Ureter (tissue), 1 donor: ENCODE data around the gene CAMSAP1. TPM values are rescaled to one million over a fixed set of nuclear protein-coding genes. Genes with fewer than 3 reads are reported as not detected.

Experiments used
- DNase-seq: peaks from one replicate; pipeline ENCODE4 v3.0.0-alpha.2; 2020; ENCODE audit warnings: low spot score
- total RNA-seq: library from RNA; stranded (reverse); gene quantifications from one replicate; pipeline ENCODE4 v1.2.4, GENCODE V29; 2023
- donor health status: DM: yes; HTN: yes; CAD: no.

The CAMSAP1 gene
- total RNA-seq, 1 donor from 2014 or later: 35.8 TPM

DNA sequence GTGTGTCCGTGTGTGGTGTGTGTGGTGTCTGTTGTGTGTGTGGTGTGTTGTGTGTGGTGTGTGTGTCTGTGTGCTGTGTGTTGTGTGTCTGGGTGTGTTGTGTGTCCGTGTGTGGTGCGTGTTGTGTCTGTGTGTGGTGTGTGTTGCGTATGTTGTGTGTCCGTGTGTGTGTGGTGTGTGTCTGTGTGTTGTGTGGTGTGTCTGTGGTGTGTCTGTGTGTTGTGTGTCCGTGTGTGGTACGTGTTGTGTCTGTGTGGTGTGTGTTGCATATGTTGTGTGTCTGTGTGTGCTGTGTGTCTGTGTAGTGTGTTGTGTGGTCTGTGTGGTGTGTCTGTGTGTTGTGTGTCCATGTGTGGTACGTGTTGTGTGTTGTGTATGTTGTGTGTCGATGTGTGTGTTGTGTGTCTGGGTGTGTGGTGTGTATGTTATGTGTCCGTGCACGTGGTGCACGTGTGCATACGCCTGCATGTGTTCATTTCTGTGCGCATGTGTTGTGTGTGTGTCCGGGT lies 133.1 kb downstream of the CAMSAP1 start:
- DNase-seq: no peak

DNA sequence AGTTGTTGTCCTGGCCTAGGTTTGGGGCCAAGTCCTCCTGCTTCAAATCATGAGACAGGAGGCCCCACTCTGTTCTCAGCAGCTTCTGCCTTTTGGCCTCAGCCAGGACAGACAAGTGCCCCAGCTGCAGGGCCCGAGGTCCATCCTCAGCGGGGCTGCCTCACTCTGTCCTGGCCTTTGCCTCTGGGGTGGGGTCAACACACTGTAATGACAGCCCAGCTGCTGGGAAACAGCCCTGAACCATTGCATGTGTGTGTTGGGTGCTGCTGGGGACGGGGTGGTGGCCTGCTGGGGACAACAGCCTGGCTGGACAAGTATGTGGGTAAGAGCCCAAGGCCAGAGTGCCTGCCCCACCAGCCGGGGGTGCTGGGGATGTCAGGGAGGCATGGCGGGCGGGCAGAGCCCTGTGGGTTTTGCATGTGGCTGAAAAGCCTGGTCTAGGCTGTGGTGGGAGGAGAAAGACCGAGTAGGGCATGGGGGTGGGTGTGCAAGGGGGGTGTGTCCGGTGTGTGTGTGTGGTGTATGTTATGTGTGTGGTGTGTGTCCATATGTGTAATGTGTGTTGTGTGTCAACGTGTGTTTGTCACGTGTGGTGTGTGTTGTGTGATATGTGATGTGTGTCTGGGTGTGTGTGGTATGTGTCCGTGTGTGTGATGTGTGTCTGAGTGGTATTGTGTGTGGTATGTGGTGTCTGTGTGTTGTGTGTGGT lies 133.7 kb downstream of the CAMSAP1 start:
- DNase-seq: no peak

DNA sequence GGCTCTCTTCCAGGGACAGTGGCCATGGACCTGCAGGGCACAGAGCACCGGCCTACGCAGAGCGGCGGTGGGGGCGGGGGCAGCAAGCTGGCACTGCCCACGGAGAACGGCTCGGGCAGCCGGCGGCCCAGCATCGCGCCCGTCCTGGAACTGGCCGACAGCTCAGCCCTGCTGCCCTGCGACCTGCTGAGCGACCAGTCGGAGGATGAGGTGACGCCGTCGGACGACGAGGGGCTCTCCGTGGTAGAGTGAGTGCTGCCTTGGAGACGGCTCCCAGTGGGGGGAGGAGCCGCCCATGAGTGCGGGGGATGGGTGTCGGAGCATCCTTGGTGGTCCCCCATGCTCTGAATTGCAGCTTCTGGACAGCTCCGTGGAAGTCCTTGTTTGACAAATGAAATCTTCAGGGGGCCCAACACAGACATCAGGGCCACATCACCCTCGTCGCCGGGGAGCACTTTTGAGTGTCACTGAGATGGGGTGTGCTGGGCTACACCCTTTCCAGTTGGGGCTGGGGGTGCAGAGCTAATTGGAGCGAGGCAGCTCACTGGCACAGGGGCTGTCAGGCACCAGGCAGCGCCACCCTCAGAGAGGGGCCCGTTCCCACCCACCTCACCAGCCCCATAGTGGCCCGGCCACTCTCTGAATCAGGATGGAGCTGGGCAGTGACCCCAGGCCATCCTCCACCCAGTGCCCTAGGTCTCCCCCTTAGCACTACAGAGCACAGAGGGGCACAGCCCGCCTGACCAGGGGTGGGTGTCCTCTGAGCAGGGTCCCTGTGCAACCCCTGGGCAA lies 134.4 kb downstream of the CAMSAP1 start:
- no peak for DNase-seq

DNA sequence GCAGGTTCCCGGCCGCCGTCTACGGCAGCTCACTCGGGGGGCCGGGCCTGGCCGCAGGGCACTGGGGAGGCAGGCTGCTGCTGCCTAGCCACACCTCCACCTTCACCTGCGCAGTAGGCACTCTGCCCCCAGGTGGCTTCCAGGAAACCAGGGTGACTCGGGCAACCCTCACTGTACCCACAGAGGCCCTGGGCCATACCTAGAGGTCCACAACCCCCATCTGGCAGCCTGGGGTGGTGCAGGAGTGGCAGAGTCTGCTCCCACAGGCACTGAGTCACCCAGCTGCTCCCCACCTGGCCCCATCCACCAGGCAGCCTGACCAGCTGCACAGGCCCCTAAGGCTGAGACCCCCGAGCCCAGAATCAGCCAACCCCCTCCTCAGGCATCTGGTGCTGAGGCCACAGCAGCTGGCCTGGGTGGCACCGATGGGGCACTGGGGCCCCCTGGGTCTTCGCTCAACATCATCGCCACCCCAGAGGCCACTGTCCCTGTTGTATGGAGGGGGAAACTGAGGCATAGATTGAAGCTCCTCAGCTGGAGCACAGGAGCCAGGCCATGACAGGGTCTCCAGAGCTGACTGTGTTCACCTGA lies 135.2 kb downstream of the CAMSAP1 start:
- no peak for DNase-seq

DNA sequence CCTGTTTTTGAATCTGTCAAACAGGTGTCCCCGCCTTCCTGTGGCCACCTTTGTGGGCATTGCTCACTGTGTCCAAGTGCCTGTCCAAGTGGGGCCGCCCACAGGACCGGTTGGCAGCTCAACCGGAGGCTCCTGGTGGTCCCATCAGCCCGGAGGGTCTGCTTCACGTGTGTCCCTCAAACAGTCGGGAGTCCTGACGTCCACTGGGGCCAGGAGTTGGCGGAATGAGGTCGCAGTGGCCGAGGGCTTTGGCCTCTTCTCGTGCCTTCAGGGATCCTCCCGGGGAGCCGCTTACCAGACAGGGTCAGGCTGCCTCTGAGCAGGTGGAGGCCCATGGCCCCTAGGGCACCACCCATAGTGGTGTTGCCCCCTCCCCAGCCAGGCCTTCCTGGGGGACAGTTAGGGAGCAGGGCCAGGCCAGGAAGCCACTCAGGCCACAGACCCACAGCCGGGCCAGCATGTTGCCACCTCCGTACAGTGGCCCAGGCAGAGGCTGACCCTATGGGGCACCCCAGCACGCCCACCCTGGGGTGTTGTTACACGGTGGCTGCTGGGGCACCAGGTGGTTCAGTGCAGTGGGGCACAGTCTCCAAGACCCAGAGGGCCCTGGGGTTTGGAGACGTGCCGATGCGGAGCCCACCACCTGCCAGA lies 135.8 kb downstream of the CAMSAP1 start:
- DNase-seq: no peak

DNA sequence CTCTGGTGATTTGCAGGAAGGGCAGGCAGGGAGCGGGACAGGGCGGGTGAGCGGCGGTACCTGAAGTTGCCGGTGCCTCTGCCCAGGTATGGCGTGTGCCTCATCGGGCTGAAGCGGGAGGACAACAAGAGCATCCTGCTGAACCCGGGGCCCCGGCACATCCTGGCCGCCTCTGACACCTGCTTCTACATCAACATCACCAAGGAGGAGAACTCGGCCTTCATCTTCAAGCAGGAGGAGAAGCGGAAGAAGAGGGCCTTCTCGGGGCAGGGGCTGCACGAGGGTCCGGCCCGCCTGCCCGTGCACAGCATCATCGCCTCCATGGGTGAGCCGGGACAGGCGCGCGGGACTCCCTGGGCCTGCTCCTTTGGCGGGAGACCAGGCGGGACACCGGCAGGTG lies 136.6 kb downstream of the CAMSAP1 start:
- DNase-seq: no peak

DNA sequence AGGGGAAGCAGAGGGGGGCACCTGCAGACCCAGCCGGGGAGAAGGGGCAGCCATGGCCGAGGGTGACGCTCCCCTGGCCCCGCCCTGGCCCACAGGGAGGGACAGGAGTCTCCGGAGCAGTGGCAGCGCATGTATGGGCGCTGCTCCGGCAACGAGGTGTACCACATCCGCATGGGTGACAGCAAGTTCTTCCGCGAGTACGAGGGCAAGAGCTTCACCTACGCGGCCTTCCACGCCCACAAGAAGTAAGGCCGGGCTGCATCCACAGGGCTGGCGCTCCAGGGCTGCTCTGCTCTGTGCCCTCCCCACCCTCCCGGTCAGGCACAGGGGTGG lies 137.2 kb downstream of the CAMSAP1 start:
- DNase-seq: no peak

DNA sequence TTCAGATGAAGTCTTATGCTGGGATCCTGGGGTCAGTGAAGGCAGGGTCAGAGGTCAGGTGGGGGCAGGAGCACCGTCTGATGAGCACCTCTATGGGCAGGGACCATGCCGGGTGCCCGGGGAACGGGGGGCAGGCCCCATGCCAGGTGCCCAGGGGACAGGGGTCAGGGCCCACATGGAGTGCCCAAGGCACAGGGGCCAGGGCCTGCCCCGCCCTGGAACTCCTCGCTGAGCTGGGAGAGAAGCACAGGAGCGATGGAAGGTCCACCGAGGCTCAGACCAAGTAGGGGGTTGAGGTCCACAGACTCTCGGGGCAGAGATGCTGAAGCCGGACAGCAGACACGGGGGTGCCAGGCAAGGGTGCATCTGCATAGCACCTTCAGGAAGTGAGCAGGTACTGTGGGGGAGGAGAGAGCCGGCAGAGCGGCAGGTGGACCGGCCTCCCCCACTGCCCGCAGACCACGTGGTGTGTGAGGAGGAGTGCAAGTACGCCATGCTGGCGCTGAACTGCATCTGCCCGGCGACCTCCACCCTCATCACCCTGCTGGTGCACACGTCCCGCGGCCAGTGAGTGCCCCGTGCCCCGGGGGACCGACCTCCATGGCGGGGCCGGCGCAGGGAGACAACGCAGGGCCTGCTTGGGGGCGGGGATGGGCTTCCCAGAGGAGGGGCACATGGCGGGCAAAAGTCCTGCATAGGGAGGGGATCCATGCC lies 137.7 kb downstream of the CAMSAP1 start:
- DNase-seq: no peak

DNA sequence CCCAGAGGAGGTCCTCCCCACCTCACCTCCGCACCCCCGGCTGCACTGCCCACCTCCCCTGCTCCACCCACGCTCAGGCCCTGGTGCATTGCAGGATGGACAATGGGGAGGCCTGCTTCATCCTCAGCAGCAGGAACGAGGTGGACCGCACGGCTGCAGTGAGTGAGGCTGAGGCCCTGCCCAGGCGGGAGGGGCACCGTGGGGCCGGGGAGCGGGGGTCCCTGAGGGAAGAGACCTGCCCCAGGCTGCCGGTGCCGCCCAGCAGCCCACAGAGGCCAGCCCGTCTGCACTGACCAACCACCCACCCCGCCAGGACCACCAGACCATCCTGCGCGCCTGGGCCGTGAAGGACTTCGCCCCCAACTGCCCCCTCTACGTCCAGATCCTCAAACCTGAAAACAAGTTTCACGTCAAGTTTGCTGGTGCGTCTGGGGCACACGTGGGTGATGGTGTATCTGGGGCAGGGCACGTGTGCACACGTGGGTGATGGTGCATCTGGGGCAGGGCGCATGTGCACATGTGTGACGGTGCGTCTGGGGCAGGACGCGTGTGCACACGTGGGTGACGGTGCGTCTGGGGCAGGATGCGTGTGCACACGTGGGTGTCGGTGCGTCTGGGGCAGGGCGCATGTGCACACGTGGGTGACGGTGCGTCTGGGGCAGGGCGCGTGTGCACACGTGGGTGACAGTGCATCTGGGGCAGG lies 138.7 kb downstream of the CAMSAP1 start:
- no peak for DNase-seq

DNA sequence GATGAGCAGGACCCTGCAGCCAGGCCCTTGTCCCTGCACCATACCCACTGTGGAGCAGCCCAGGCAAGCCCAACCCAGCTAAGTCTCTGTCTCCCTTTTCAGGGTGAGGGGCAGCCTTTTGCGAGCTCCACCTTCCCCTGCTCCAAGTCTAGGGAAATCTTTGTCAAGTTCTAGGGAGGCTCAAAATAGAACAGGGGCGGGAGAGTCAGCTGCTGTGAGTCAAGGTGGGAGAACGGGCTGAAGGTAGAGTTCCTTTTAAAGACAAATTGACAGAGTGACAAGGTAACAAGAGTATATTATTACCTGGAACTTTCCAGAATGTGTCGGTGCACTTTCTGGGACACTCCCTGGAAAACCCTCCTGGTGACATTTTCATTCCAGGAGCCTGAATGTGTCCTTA lies 140.6 kb downstream of the CAMSAP1 start:
- DNase-seq: no peak

DNA sequence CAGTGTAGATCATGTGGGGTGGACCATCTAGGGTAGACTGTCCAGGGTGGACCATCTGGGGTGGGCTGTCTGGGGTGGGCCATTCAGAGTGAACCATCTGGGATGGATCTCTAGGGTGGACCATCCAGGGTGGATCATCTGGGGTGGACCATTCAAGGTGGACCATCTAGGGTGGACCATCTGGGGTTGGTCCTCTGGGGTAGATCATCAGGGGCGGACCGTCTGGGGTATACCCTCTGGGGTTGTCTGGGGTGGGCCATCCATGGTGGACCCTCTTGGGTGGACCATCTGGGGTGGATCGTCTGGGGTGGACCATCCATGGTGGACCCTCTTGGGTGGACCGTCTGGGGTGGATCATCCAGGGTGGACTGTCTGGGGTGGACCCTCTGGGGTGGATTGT lies 141.1 kb downstream of the CAMSAP1 start:
- DNase-seq: no peak

DNA sequence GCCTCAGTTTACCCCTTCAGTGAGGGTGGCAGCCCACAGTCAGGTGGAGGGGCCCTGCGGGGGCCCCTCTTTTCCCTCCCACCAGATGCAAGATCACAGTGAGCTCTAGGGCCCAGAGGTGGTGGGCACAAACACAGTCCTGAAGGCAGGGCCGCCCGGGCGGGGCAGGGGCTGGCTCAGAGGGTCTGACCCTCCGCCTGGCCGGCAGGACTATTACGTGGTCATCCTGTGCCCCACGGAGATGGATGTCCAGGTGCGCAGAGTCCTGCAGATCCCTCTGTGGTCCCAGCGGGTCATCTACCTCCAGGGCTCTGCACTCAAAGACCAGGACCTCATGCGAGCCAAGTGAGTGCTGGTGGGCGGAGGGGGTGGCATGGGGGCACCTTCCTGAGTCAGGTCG lies 141.9 kb downstream of the CAMSAP1 start:
- DNase-seq: no peak

DNA sequence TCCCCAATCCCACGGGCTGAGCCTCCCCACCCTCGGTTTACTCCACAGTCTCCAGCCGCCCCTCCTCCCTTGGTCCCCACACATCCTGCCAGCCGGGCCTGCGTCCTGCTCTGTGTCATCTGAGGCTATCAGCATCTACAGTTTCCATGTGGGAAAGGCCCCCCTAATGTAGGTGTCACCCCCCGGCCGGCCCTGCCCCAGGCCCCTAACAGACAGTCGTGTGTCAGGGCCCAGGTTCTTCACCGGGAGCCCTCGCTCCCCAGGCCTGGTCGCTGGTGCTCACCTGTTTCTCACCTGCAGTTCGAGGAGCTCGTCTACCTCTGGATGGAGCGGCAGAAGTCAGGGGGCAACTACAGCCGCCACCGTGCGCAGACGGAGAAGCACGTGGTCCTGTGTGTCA lies 142.6 kb downstream of the CAMSAP1 start:
- no peak for DNase-seq

DNA sequence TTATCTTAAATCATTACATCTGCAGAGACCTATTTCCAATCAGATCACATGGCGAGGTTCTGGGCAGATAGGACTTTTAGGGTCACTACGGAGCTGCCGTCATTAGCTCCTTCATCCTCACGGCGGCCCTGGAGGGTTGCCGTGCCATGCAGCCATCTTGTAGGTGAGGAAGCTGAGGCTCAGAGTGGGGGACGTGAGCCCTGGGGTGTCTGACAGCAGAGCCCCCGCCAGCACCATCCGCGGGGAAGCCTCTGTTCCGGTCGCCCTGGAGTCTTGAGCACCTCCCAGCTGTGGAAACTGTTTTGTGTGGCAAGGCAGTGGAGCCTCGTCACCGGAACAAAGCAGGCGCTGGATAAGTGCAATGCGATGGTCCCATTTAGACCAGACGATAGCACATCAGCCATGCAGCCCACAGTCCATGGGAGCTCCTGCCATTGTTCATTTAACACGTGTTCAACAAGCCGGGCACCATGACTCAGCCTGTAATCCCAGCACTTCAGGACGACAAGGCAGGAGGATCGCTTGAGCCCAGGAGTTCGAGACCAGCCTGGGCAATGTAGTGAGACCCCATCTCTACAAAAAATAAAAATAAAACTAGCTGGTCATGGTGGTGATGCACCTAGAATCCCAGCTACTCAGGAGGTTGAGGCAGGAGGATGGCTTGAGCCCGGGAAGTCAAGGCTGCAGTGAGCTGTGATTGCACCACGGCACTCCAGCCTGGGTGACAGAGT lies 143.5 kb downstream of the CAMSAP1 start:
- no peak for DNase-seq

DNA sequence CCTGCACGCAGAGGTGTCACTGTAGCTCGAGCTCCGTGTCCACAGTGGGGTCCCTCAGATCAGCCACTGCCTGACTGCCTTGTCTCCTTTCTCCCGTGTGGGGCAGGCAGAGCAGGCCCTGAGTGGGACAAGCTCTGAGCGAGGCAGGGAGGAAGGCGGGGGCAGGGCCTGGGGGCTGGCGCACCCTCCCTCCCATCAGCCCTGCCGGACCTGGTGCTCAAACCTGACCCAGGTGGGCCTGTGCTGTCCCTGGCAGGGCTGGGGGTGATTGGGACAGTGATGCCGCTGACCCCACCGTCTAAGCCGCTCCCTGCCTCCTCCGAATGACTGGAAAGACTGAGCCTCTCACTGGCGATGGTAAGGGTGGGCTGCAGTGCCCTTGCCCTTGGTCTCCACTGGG lies 144.4 kb downstream of the CAMSAP1 start:
- no peak for DNase-seq

DNA sequence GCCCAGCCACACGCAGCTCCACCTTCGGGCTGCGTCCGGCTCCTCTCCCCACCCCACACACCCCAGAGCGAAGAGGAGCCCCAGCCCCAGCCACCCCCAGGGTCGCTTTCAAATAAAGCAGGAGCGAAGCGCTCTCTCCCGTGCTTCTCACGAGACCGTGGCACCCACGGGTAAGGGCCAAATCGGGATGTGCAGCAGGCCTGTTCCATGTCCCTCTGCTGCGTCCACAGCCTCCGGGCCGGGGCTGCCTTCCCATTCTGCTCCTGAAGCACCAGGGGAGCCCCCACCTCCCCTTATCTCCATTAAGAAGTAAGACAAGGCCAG lies 145.5 kb downstream of the CAMSAP1 start:
- no peak for DNase-seq

DNA sequence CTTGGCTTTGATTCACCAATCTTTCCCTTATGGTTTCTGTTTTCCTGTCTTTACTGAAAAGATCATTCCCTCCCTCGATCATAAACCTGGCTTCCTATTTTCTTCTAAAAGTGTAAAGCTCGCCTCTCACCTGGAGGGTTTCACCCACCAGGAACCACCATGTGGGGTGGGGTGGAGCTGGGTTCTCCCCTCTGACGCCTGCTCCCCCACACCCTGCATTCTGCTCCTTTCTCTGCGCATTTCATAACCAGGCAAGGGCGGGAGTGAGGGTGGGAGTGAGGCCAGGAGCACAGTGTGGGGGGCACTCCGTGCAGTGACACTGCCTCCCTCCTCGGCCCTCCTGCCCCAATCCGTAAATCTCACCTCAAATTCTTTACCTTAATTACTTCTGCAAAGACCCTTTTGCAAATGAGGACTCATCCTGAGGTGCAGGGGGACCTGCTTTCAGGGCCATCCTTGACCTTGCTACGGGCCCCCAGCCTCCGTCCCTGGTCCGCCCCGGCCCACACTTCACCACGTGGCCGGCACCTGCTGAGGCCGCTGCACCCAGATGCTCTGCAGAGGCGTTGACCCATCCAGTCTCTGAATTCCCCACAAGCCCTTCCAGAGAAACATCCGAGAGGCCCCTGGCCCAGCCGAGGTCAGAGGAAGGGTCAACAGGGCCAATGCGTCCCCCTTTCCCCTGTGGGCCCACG lies 146.0 kb downstream of the CAMSAP1 start:
- DNase-seq: no peak

DNA sequence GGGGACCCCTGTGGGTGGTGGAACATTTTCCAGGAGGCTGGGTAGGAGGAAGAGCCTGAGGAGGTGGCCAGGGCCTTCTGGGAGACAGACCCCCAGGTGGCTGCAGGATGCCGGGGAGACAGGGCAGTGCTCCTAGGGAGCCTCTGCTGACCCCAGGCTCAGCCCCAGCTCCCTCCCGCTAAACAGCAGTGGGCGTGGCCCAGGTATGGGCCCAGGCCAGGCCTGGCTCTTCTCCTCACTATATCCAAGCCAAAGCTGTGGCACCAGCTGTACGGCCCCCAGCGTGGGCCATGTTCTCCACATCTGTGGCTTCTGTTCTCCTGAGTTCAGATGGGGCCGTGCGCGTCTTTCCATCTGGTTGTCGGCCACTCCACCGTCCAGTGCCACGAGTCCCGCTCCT lies 146.9 kb downstream of the CAMSAP1 start:
- DNase-seq: no peak

DNA sequence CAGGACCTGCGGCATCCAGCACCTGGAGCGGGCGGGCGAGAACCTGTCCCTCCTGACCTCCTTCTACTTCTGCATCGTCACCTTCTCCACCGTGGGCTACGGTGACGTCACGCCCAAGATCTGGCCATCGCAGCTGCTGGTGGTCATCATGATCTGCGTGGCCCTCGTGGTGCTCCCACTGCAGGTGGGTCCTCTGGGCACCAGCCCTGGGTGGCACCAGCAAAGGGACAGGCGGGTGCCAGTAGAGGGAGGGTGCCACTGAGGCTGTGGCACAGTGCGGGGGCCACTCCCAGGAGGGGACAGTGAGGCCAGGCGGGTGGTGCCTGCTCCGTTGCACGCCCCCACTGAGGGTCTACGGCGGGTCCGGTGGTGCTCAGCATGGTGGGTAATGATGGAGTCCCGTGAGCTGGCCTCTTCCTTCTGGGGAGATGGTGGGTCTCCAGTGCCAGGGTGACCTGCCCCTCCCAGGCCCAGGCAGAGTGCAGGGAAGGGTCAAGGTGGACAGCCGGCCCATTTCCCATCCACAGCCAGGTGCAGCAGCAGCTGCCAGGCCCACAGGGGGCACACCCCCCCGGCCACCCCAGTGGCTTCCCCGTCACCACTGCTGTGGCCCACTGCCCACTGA lies 147.6 kb downstream of the CAMSAP1 start:
- no peak for DNase-seq

DNA sequence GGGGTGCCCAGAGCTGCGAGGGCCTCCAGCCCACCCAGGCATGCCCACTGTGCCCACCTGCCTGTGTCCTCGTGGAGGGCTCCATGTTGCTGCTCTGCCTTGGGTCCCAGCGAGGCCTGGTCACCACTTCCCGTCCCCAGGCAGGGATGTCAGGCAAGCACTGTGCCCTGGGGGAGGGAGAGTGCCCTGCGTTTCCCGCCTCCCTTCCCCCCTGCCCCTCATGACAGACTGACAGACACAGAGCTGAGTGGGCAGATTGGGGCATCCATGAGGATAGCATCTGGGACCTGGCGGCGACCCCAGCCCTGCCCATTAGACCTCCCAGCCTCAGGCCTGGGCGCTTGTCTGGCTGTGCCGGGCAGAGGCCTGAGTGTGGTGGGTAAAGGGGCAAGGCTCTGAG lies 148.5 kb downstream of the CAMSAP1 start:
- no peak for DNase-seq
